PC-3 (cell line): ENCODE measurements around the gene PPP2R5B.

ENCODE experiments used
- CTCF ChIP-seq: fragments of 300-600 bp; sonication (generic); conservative IDR thresholded peaks from 2 replicates; pipeline ENCODE4 v1.5.1; 2017; ENCODE audit warnings: antibody characterized with exemption, low read depth, mild to moderate bottlenecking, low read length
- EZH2 ChIP-seq: fragments of 300-600 bp; sonication (generic); IDR thresholded peaks from one replicate; pipeline ENCODE4 v1.6.1; 2017; ENCODE audit warnings: antibody characterized with exemption, mild to moderate bottlenecking, low read length; ENCODE audit not compliant: unreplicated experiment
- EZH2phosphoT487 ChIP-seq: fragments of 300-600 bp; sonication (generic); IDR thresholded peaks from 2 replicates; pipeline ENCODE4 v1.6.1; 2018; ENCODE audit warnings: mild to moderate bottlenecking, antibody characterized with exemption, low read length, borderline replicate concordance

- TF ChIP-seq CTCF: no peak
- TF ChIP-seq EZH2phosphoT487: no peak
- TF ChIP-seq EZH2: no peak
These were observed 42.2 kb upstream of the PPP2R5B start for GRCh38 chr11:64882243-64882642.
